GM12875 (cell line): ENCODE measurements around the gene RBPJ.
"Not testable (repeated sequence)": the region's sequence is repeated elsewhere in the genome, so short reads cannot be mapped to it uniquely, and the experiment has no call there.

Source experiments
- H3K4me3 ChIP-seq: one replicate; pipeline ENCODE4 v1.5.1; 2011; ENCODE audit warnings: low read depth, low read length, control low read depth
- CTCF ChIP-seq: IDR thresholded peaks from 2 replicates; pipeline ENCODE4 v1.5.1; 2011; ENCODE audit warnings: low read depth, mild to moderate bottlenecking, control low read depth, inconsistent platforms, low read length, moderate library complexity, borderline replicate concordance; ENCODE audit not compliant: insufficient read depth

Gene RBPJ

GRCh38 chr4:26384380-26385057 lies 63.7 kb downstream of the RBPJ start:
- TF ChIP-seq CTCF: no peak
- H3K4me3 ChIP-seq: no peak overlapping the region

- TF ChIP-seq CTCF: no peak
- no peak overlapping the region for H3K4me3 ChIP-seq
Measured at GRCh38 chr4:26385690-26386089, 64.9 kb downstream of the RBPJ start.

- no peak for TF ChIP-seq CTCF
- no peak overlapping the region for H3K4me3 ChIP-seq
Measured at GRCh38 chr4:26386386-26386785, 65.6 kb downstream of the RBPJ start.

- H3K4me3 ChIP-seq: no peak overlapping the region
- no peak for TF ChIP-seq CTCF
Measured at GRCh38 chr4:26388671-26389070, 67.9 kb downstream of the RBPJ start.

GRCh38 chr4:26397086-26397485 lies 76.3 kb downstream of the RBPJ start:
- no peak overlapping the region for H3K4me3 ChIP-seq
- no peak for TF ChIP-seq CTCF

GRCh38 chr4:26400132-26400531 lies 79.3 kb downstream of the RBPJ start:
- TF ChIP-seq CTCF: no peak
- no peak overlapping the region for H3K4me3 ChIP-seq

- H3K4me3 ChIP-seq: not testable (repeated sequence)
Measured at GRCh38 chr4:26402017-26402416, 81.2 kb downstream of the RBPJ start.

GRCh38 chr4:26402458-26402857 lies 81.6 kb downstream of the RBPJ start:
- TF ChIP-seq CTCF: no peak
- no peak overlapping the region for H3K4me3 ChIP-seq
